Brain microvascular endothelial cell (primary cell): Measurements from ENCODE around the gene GCSAML.

Source experiments
- DNase-seq: peaks from one replicate; pipeline ENCODE4 v3.0.0-alpha.2; 2020
- H3K27ac ChIP-seq: fragments of 250-450 bp; sonication (Bioruptor Pico); 2 replicates; pipeline ENCODE4 v1.5.1; 2020; ENCODE audit warnings: mild to moderate bottlenecking, moderate library complexity
- H3K27me3 ChIP-seq: fragments of 250-450 bp; sonication (Bioruptor Pico); replicated peaks from 2 replicates; pipeline ENCODE4 v1.5.1; 2020; ENCODE audit warnings: mild to moderate bottlenecking
- H3K36me3 ChIP-seq: fragments of 250-450 bp; sonication (Bioruptor Pico); replicated peaks from 2 replicates; pipeline ENCODE4 v1.5.1; 2020; ENCODE audit warnings: mild to moderate bottlenecking
- H3K4me3 ChIP-seq: 2 replicates; pipeline ENCODE4 v1.5.1; 2011; ENCODE audit warnings: low read depth, mild to moderate bottlenecking, control low read depth, low read length, moderate library complexity
- CTCF ChIP-seq: IDR thresholded peaks from 2 replicates; pipeline ENCODE4 v1.5.1; 2011; ENCODE audit warnings: low read depth, mild to moderate bottlenecking, moderate library complexity, low read length, control low read depth, inconsistent platforms; ENCODE audit errors: missing control alignments
- in situ Hi-C: cut with HindIII; loops from 2 replicates; pipeline ENCODE4 v1.10.0; 2017; ENCODE audit warnings: low sequenced_read_pairs, low pct_ligation_motif_present

Gene GCSAML

GRCh38 chr1:247528812-247529474 lies 20.0 kb upstream of the GCSAML start:
- no peak for DNase-seq
- no peak overlapping the region for H3K27ac ChIP-seq
- H3K4me3 ChIP-seq: no peak overlapping the region
- no peak for TF ChIP-seq CTCF
- H3K27me3 ChIP-seq: no peaks in the 10 kb centered on the region
- no peaks in the 10 kb centered on the region for H3K36me3 ChIP-seq
- in situ Hi-C loops: no loop called here

- Histone ChIP-seq H3K27ac (no peak overlapping the region), H3K27me3 (no peaks in the 10 kb centered on the region), H3K36me3 (no peaks in the 10 kb centered on the region), H3K4me3 (no peak overlapping the region)
- in situ Hi-C loops: no loop called here
- no peak for DNase-seq
- no peak for TF ChIP-seq CTCF
These were observed 19.1 kb upstream of the GCSAML start for GRCh38 chr1:247529771-247530355.

DNA sequence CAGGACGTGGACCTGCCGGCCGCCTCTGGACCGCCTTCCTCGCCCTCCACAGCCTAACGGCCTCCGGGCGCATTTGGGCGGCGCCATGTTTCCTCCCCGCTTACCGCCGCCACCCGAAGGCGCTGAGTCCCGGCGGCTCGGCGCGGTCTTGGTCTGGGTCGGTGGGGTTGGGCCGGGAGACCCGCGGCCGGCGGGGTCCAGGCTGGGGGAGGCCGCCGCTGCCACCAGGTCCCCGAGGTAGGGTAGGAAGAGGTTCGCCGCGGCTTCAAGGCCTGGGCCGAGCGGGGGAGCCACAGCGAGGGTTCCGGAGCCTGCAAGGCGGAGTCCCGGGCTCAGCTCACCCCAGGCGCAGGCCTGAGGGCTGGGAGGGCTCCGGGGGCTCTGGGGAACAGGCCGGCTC lies 18.1 kb upstream of the GCSAML start:
- H3K36me3 ChIP-seq: no peaks in the 10 kb centered on the region
- no peak for TF ChIP-seq CTCF
- no peak overlapping the region for H3K4me3 ChIP-seq
- no peak for DNase-seq
- no peaks in the 10 kb centered on the region for H3K27me3 ChIP-seq
- H3K27ac ChIP-seq: no peak overlapping the region
- in situ Hi-C loops: no loop called here

GRCh38 chr1:247531937-247532336 lies 17.0 kb upstream of the GCSAML start:
- Histone ChIP-seq H3K27ac (no peak overlapping the region), H3K27me3 (no peaks in the 10 kb centered on the region), H3K36me3 (no peaks in the 10 kb centered on the region), H3K4me3 (no peak overlapping the region)
- TF ChIP-seq CTCF: no peak
- in situ Hi-C loops: no loop called here
- no peak for DNase-seq

DNA sequence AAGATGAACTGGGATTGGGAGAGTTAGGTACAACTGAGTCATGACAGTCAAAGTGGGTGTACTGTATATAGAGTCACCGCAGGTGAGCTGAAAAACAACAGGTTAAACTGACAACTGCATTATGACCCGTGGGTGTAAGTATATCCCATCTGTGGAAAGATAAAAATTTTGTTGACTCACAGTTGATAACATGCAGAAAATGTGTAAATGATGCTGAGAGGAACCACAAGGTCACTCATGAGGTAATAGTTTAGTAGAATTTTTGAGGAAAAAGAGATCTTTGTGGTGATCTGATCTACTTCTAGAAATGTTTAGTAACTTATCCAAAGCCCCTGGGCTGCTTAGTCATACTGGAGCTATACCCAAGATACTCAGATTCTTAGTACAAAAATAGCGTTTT lies 13.5 kb upstream of the GCSAML start:
- in situ Hi-C loops: no loop called here
- TF ChIP-seq CTCF: no peak
- H3K27ac ChIP-seq: no peak overlapping the region
- no peaks in the 10 kb centered on the region for H3K36me3 ChIP-seq
- H3K27me3 ChIP-seq: no peaks in the 10 kb centered on the region
- no peak overlapping the region for H3K4me3 ChIP-seq
- no peak for DNase-seq

DNA sequence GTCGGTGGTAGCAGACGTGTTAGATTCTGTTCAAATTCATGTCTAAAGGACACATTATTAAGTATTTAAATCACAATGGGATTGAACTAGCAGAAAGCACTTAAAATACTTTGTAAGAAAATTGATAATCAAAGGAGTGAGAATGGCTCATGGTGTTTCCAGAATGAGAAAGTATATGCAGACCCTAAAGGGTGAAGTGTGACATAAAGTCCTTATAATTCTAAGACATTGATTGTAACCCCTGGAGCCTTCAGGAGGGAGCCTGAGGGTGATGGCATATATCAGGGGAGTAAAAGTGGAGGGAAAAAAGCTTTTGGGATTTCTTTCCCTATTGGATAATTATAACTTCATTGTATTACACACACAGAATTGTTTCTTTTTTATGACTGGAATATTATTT lies 12.6 kb upstream of the GCSAML start, which contains the start of gene OR2C3:
Gene OR2C3, minus strand, starts transcription at position 101 of the 400 bp plus-strand sequence. CDS start 3,929 bp downstream, outside the sequence.
- H3K27me3 ChIP-seq: no peaks in the 10 kb centered on the region
- no peaks in the 10 kb centered on the region for H3K36me3 ChIP-seq
- DNase-seq: no peak
- H3K4me3 ChIP-seq: no peak within 1 kb of the TSS
- no peak for TF ChIP-seq CTCF
- H3K27ac ChIP-seq: no peak within 1 kb of the TSS
- in situ Hi-C loops: no loop called here
